IMR-90 (cell line): ENCODE measurements around the gene NUDT19.

ENCODE experiments used
- CEBPB ChIP-seq: IDR thresholded peaks from 2 replicates; pipeline ENCODE4 v1.6.1; 2012; ENCODE audit warnings: low read depth, low read length, improper control_type of control experiment
- CHD1 ChIP-seq: IDR thresholded peaks from 2 replicates; pipeline ENCODE4 v1.6.1; 2012; ENCODE audit warnings: low read depth, low read length, improper control_type of control experiment
- CTCF ChIP-seq: conservative IDR thresholded peaks from 2 replicates; pipeline ENCODE4 v1.5.1; 2012; ENCODE audit warnings: mild to moderate bottlenecking, low read depth, low read length, improper control_type of control experiment
- FOS ChIP-seq: fragments of 150-350 bp; IDR thresholded peaks from 2 replicates; pipeline ENCODE4 v1.6.1; 2016; ENCODE audit warnings: low read depth, low read length
- MAFK ChIP-seq: IDR thresholded peaks from 2 replicates; pipeline ENCODE4 v1.6.1; 2012; ENCODE audit warnings: low read depth, low read length, improper control_type of control experiment
- MXI1 ChIP-seq: IDR thresholded peaks from 2 replicates; pipeline ENCODE4 v1.6.1; 2012; ENCODE audit warnings: low read depth, mild to moderate bottlenecking, low read length, moderate library complexity, borderline replicate concordance
- NFE2L2 ChIP-seq: fragments of 150-350 bp; IDR thresholded peaks from 2 replicates; pipeline ENCODE4 v1.6.1; 2016; ENCODE audit warnings: low read depth, mild to moderate bottlenecking, low read length
- POLR2A ChIP-seq: IDR thresholded peaks from 2 replicates; pipeline ENCODE4 v1.6.1; 2012; ENCODE audit warnings: mild to moderate bottlenecking, low read depth, low read length
- RAD21 ChIP-seq: IDR thresholded peaks from 2 replicates; pipeline ENCODE4 v1.6.1; 2012; ENCODE audit warnings: low read length, improper control_type of control experiment
- RCOR1 ChIP-seq: IDR thresholded peaks from 2 replicates; pipeline ENCODE4 v1.6.1; 2012; ENCODE audit warnings: mild to moderate bottlenecking, low read length, improper control_type of control experiment; ENCODE audit not compliant: insufficient replicate concordance
- SMC3 ChIP-seq: fragments of 150-350 bp; IDR thresholded peaks from 2 replicates; pipeline ENCODE4 v1.6.1; 2016; ENCODE audit warnings: low read depth, mild to moderate bottlenecking, antibody characterized with exemption, low read length, moderate library complexity
- TF ChIP-seq, protein P1 (sequence below): fragments of 150-350 bp; IDR thresholded peaks from 2 replicates; pipeline ENCODE4 v1.6.1; 2017; ENCODE audit warnings: mild to moderate bottlenecking, antibody characterized with exemption, low read length, low read depth

- TF ChIP-seq CTCF (no peak), POLR2A (no peak), CEBPB (no peak), NFE2L2 (no peak), RAD21 (no peak), SMC3 (no peak), RCOR1 (no peak), CHD1 (no peak), MXI1 (no peak), MAFK (no peak), FOS (no peak)
- TF ChIP-seq, protein P1, sequence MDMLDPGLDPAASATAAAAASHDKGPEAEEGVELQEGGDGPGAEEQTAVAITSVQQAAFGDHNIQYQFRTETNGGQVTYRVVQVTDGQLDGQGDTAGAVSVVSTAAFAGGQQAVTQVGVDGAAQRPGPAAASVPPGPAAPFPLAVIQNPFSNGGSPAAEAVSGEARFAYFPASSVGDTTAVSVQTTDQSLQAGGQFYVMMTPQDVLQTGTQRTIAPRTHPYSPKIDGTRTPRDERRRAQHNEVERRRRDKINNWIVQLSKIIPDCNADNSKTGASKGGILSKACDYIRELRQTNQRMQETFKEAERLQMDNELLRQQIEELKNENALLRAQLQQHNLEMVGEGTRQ = no peak
Measured at GRCh38 chr19:32735936-32736335, 44.3 kb downstream of the NUDT19 start.
